Right lobe of liver (tissue), 6 donors: ENCODE data around the gene SLX4IP. TPM values are rescaled to one million over a fixed set of nuclear protein-coding genes. Genes with fewer than 3 reads are reported as not detected.
A peak's percentile ranks its signal among the peaks of the same experiment; 100 is the strongest.

ENCODE experiments used
- ATAC-seq, 4 donors: fragments of 200-7000 bp; cut with Tn5 transposase; one replicate each; pipeline ENCODE4 v1.9.1; 2020; ENCODE audit warnings: mild to moderate bottlenecking in 4 of 4, moderate library complexity in 4 of 4
- DNase-seq, 3 donors: peaks; one replicate each; pipeline ENCODE4 v3.0.0-alpha.2; 2020
- H3K27ac ChIP-seq, 3 donors: fragments of 200-600 bp; one replicate each; pipeline ENCODE4 v1.8.0; 2022
- H3K27me3 ChIP-seq, 2 donors: fragments of 200-600 bp; one replicate each; pipeline ENCODE4 v1.8.0; 2022
- H3K36me3 ChIP-seq, 4 donors: fragments of 200-600 bp; sonication (generic) in 1 of 4; one replicate each; pipeline versions ENCODE4 v1.5.1 to v1.8.0; 2017 to 2022; ENCODE audit warnings: control low read depth in 1 of 4
- H3K4me1 ChIP-seq, 4 donors: fragments of 200-600 bp; sonication (generic) in 1 of 4; one replicate each; pipeline versions ENCODE4 v1.5.1 to v1.8.0; 2017 to 2022; ENCODE audit warnings: control low read depth in 1 of 4
- H3K4me3 ChIP-seq, 3 donors: fragments of 200-600 bp; one replicate each; pipeline ENCODE4 v1.8.0; 2022
- H3K9me3 ChIP-seq, 4 donors: fragments of 200-600 bp; sonication (generic) in 1 of 4; one replicate each; pipeline versions ENCODE4 v1.5.1 to v1.8.0; 2017 to 2022; ENCODE audit warnings: control low read depth in 1 of 4
- POLR2A ChIP-seq: fragments of 450-650 bp; IDR thresholded peaks from one replicate; pipeline ENCODE4 v1.6.1; 2017; ENCODE audit warnings: antibody characterized with exemption, mild to moderate bottlenecking
- WGBS: methylation state at CpG from one replicate; pipeline ENCODE4 v1.1.6; 2018; ENCODE audit warnings: low coverage, low lambda C conversion rate; ENCODE audit not compliant: insufficient coverage; ENCODE audit errors: missing lambda C conversion rate; 5-methylcytosine and 5-hydroxymethylcytosine counted together
- intact Hi-C, 2 donors: fragments of 100-400 bp; cut with DNase I; formaldehyde crosslinking; loops; one replicate each; pipeline versions ENCODE4 v1.11.2 to v1.14.1; 2022
- total RNA-seq, 6 experiments: library from RNA; depleted of rRNA in 2 of 6; stranded (reverse); fragments of >200 nt in 2 of 6; fragmentation: NEBNext Ultra II Directional in 3 of 6; extraction: Animal tissue kit (Norgen Biotek cat#: 25700) in 3 of 6; gene quantifications; one replicate each; pipeline versions ENCODE4 v1.1.0 to v1.2.4, GENCODE V29; 2016 to 2023
- TF ChIP-seq, protein P1 (sequence below), 4 donors: fragments of 200-600 bp in 3 of 4; fragments of 450-650 bp in 1 of 4; IDR thresholded peaks; one replicate each; pipeline versions ENCODE4 v1.5.1 to v1.8.0; 2016 to 2022; ENCODE audit warnings: antibody characterized with exemption in 4 of 4, mild to moderate bottlenecking in 2 of 4
- donor health status: DM: no; HTN: yes; CAD: no.
- donor health status: DM: no; HTN: no; CAD: no.
- donor health status: DM: no; HTN: no; CAD: no.
- donor health status: DM: no; HTN: yes; CAD: no.
- donor health status: DM: no; HTN: yes; CAD: no.

SLX4IP gene
- total RNA-seq, 6 experiments from 2014 or later: 2.0 to 4.0 (median 3.5) TPM

DNA sequence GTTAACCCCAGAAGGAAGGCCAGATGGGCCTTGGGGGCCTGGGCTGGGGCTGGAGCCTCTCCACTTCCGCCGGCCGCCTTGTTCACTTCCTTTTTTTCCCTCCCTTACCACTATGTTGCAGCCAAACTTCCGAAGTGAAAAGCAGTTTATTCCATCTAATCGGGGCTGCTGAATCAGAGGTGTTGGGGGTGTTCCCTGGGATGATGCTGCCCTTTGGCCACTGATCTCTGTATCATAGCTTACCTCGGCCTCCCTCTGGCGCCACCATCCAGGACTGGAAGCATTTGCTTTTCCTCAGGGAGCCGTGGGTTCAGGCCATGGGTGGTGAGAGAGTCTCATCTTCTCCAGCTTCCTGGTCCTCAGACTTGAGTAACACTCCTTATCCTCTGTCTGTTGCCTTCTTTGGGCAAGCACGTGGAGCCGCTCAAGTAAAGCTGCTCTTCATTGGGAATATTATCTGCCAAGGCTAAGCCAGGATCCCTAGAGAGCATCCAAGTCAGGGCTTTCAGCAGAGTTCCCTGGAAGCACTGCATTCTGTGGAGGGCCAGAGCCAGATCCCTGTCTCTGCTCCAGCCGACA, 39.6 kb downstream of the SLX4IP start:
- Histone ChIP-seq H3K4me1 (no peaks in the 10 kb centered on the region), H3K9me3 (no peaks in the 10 kb centered on the region), H3K27ac (no peak overlapping the region), H3K4me3 (no peak overlapping the region), H3K27me3 (no peaks in the 10 kb centered on the region), H3K36me3 (no peaks in the 10 kb centered on the region)
- TF ChIP-seq POLR2A: no peak
- TF ChIP-seq, protein P1, sequence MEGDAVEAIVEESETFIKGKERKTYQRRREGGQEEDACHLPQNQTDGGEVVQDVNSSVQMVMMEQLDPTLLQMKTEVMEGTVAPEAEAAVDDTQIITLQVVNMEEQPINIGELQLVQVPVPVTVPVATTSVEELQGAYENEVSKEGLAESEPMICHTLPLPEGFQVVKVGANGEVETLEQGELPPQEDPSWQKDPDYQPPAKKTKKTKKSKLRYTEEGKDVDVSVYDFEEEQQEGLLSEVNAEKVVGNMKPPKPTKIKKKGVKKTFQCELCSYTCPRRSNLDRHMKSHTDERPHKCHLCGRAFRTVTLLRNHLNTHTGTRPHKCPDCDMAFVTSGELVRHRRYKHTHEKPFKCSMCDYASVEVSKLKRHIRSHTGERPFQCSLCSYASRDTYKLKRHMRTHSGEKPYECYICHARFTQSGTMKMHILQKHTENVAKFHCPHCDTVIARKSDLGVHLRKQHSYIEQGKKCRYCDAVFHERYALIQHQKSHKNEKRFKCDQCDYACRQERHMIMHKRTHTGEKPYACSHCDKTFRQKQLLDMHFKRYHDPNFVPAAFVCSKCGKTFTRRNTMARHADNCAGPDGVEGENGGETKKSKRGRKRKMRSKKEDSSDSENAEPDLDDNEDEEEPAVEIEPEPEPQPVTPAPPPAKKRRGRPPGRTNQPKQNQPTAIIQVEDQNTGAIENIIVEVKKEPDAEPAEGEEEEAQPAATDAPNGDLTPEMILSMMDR (IDR thresholded peaks at IDR 0.05): no peak
- DNase-seq (no peak), ATAC-seq (peak in 3 of 4 donors; percentile 30 to 46 (median 33))
- WGBS: 64% methylated on average over 6 of the region's 11 CpGs
- intact Hi-C loops: no loop called here

DNA sequence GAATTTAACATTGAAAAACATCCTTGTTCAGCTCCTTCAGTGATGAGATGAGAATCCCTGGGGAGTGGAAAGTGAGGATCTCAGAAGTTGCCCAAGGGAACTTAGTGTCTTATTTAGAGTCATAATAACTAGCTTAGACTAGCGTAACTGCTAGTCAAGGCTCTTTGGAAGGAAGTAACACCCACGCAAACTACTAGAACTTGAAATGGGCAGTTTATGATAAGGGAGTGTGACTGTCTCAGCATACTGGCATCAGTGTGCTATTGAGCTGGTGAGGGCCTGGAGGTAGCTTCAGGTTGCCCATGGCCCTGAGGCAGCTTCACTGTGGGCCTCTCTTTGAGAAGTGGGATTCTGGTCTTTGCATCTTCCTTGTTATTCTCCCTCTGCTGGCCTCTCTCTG, 40.1 kb downstream of the SLX4IP start:
- H3K4me3 ChIP-seq: no peak overlapping the region
- no peaks in the 10 kb centered on the region for H3K36me3 ChIP-seq
- ATAC-seq (peak in 2 of 4 donors; percentile 32 to 35), DNase-seq (no peak)
- TF ChIP-seq, protein P1 (IDR thresholded peaks at IDR 0.05): no peak
- no peak for TF ChIP-seq POLR2A
- no peaks in the 10 kb centered on the region for H3K4me1 ChIP-seq
- WGBS: 77% methylated on average over 2 of the region's 2 CpGs
- no peaks in the 10 kb centered on the region for H3K9me3 ChIP-seq
- H3K27me3 ChIP-seq: no peaks in the 10 kb centered on the region
- intact Hi-C loops: no loop called here
- no peak overlapping the region for H3K27ac ChIP-seq

DNA sequence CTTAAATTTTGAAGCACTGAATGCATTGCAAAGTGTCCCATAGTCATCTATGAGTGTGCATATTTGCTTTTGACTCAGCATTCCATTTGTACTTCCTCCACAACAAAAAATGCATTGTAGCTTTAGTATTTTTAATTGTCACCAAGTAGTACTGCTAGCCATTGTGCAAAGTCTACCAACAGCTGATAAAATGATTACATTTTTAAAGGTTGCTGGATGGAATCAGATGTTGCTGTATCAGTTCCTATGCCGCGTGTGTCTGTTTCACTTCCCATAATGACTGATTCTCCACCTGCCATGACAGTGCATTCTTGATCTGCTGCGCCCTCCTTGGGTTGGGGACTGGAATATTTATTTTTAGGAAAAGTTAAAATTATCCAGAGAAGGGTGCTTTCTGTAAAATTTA, 41.2 kb downstream of the SLX4IP start:
- TF ChIP-seq, protein P1 (IDR thresholded peaks at IDR 0.05): no peak
- TF ChIP-seq POLR2A: no peak
- intact Hi-C loops: no loop called here
- H3K36me3 ChIP-seq: no peaks in the 10 kb centered on the region
- DNase-seq (no peak), ATAC-seq (peak in 3 of 4 donors; percentile 34 to 54 (median 45))
- no peak overlapping the region for H3K27ac ChIP-seq
- 56% methylated on average over 3 of the region's 3 CpGs for WGBS
- H3K4me3 ChIP-seq: no peak overlapping the region
- H3K9me3 ChIP-seq: no peaks in the 10 kb centered on the region
- no peaks in the 10 kb centered on the region for H3K27me3 ChIP-seq
- H3K4me1 ChIP-seq: no peaks in the 10 kb centered on the region

DNA sequence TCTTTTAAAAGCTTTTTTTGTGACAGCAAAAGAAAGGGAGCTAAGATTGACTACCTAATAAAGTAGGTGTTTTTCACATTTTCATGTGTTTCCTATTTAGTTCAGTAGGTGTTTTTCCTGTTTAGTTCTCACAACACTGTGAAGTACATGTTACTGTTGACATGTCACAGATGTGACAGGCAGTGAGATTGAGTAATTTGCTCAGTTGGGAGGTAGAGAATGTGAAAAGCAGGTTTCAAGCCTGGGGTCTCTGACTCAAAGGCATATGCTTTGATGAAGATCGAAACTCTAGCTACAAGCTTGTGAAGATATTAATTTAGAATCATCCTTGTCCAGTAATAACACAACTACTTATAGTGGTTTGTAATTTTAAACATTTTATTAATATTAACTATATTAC, 43.1 kb downstream of the SLX4IP start:
- Histone ChIP-seq H3K36me3 (no peaks in the 10 kb centered on the region), H3K4me1 (no peaks in the 10 kb centered on the region), H3K9me3 (no peaks in the 10 kb centered on the region), H3K4me3 (no peak overlapping the region), H3K27ac (no peak overlapping the region), H3K27me3 (no peaks in the 10 kb centered on the region)
- DNase-seq: no peak
- 79% methylated on average over 1 of the region's 1 CpG for WGBS
- intact Hi-C loops: no loop called here
- TF ChIP-seq POLR2A: no peak
- TF ChIP-seq, protein P1 (IDR thresholded peaks at IDR 0.05): no peak
- ATAC-seq: no peak
